Neural progenitor cell (in vitro differentiated cells): ENCODE data around the gene UNC119B. TPM values are rescaled to one million over a fixed set of nuclear protein-coding genes. Genes with fewer than 3 reads are reported as not detected.
A peak's percentile ranks its signal among the peaks of the same experiment; 100 is the strongest.

ENCODE experiments used
- DNase-seq: peaks from one replicate; pipeline ENCODE4 v3.0.0-alpha.2; 2016; ENCODE audit warnings: low spot score
- H2AFZ ChIP-seq: fragments of 200-600 bp; sonication (generic); replicated peaks from 2 replicates; pipeline ENCODE4 v1.6.1; 2016; ENCODE audit warnings: antibody characterized with exemption
- H3F3A ChIP-seq: fragments of 200-600 bp; sonication (generic); 2 replicates; pipeline ENCODE4 v1.6.1; 2016; ENCODE audit warnings: antibody characterized with exemption, low read depth
- H3K27ac ChIP-seq: fragments of 200-600 bp; sonication (generic); 2 replicates; pipeline ENCODE4 v1.5.1; 2016; ENCODE audit warnings: mild to moderate bottlenecking
- H3K27me3 ChIP-seq: fragments of 200-600 bp; sonication (generic); 2 replicates; pipeline ENCODE4 v1.6.1; 2016; ENCODE audit warnings: mild to moderate bottlenecking, moderate library complexity
- H3K36me3 ChIP-seq: fragments of 200-600 bp; sonication (generic); 2 replicates; pipeline ENCODE4 v1.5.1; 2016
- H3K4me1 ChIP-seq: fragments of 200-600 bp; sonication (generic); 2 replicates; pipeline ENCODE4 v1.6.1; 2016; ENCODE audit warnings: mixed run types
- H3K4me2 ChIP-seq: fragments of 200-600 bp; sonication (generic); 2 replicates; pipeline ENCODE4 v1.6.1; 2016
- H3K4me3 ChIP-seq: fragments of 200-600 bp; sonication (generic); 2 replicates; pipeline ENCODE4 v1.5.1; 2016
- H3K79me2 ChIP-seq: fragments of 200-600 bp; sonication (generic); 2 replicates; pipeline ENCODE4 v1.6.1; 2016; ENCODE audit warnings: low read depth
- H3K9ac ChIP-seq: fragments of 200-600 bp; sonication (generic); 2 replicates; pipeline ENCODE4 v1.6.1; 2016
- H3K9me3 ChIP-seq: fragments of 200-600 bp; sonication (generic); 2 replicates; pipeline ENCODE4 v1.5.1; 2016; ENCODE audit warnings: low read depth
- H4K20me1 ChIP-seq: fragments of 200-600 bp; sonication (generic); 2 replicates; pipeline ENCODE4 v1.6.1; 2016; ENCODE audit warnings: low read depth
- H3K27ac Mint-ChIP-seq: 3 replicates; pipeline ENCODE4 v1.8.0; 2021; ENCODE audit warnings: mixed read lengths
- H3K27me3 Mint-ChIP-seq: 2 replicates; pipeline ENCODE4 v1.8.0; 2022; ENCODE audit warnings: low read depth, mild to moderate bottlenecking, inconsistent platforms, moderate library complexity, mixed read lengths; ENCODE audit not compliant: insufficient read depth
- H3K36me3 Mint-ChIP-seq: 3 replicates; pipeline ENCODE4 v1.8.0; 2021; ENCODE audit warnings: mixed read lengths
- H3K4me1 Mint-ChIP-seq: 3 replicates; pipeline ENCODE4 v1.8.0; 2021; ENCODE audit warnings: mixed read lengths
- H3K4me3 Mint-ChIP-seq: 3 replicates; pipeline ENCODE4 v1.8.0; 2021; ENCODE audit warnings: mild to moderate bottlenecking, moderate library complexity, mixed read lengths
- H3K9me3 Mint-ChIP-seq: 3 replicates; pipeline ENCODE4 v1.8.0; 2020; ENCODE audit warnings: mixed read lengths
- CTCF ChIP-seq: fragments of 200-600 bp; sonication (generic); IDR thresholded peaks from 2 replicates; pipeline ENCODE4 v1.5.1; 2017; ENCODE audit warnings: antibody characterized with exemption, mild to moderate bottlenecking
- EZH2 ChIP-seq: fragments of 200-600 bp; sonication (generic); IDR thresholded peaks from 2 replicates; pipeline ENCODE4 v1.6.1; 2017; ENCODE audit warnings: antibody characterized with exemption, mild to moderate bottlenecking, moderate library complexity
- EZH2phosphoT487 ChIP-seq: fragments of 200-600 bp; sonication (generic); IDR thresholded peaks from 2 replicates; pipeline ENCODE4 v1.6.1; 2017; ENCODE audit warnings: antibody characterized with exemption
- total RNA-seq: library from RNA; depleted of rRNA; stranded (reverse); fragments of >200 nt; gene quantifications from 2 replicates; pipeline ENCODE4 v1.2.3, GENCODE V29; 2015; ENCODE audit warnings: low replicate concordance

UNC119B gene
- total RNA-seq, 1 donor from 2014 or later, result 58.9 TPM

- H3K27me3 ChIP-seq, result no peaks in the 10 kb centered on the region
- DNase-seq, result no peak
- no peaks in the 10 kb centered on the region for H3K36me3 ChIP-seq
- Mint-ChIP-seq H3K36me3 (no peaks in the 10 kb centered on the region), H3K9me3 (peaks cover 8% of the 10 kb centered on the region), H3K4me1 (peaks cover 8% of the 10 kb centered on the region), H3K27me3 (peaks cover 3% of the 10 kb centered on the region), H3K27ac (no peak overlapping the region), H3K4me3 (no peak overlapping the region)
- no peaks in the 10 kb centered on the region for H3F3A ChIP-seq
- H3K79me2 ChIP-seq, result no peaks in the 10 kb centered on the region
- H3K4me3 ChIP-seq, result no peak overlapping the region
- no peaks in the 10 kb centered on the region for H3K4me1 ChIP-seq
- H2AFZ ChIP-seq, result no peak overlapping the region
- no peak overlapping the region for H3K9ac ChIP-seq
- H3K9me3 ChIP-seq, result no peaks in the 10 kb centered on the region
- no peak overlapping the region for H3K4me2 ChIP-seq
- TF ChIP-seq CTCF, result no peak
- no peak for TF ChIP-seq EZH2
- no peak for TF ChIP-seq EZH2phosphoT487
- no peaks in the 10 kb centered on the region for H4K20me1 ChIP-seq
- no peak overlapping the region for H3K27ac ChIP-seq
Observed at GRCh38 chr12:120750806-120751205, 40.5 kb downstream of the UNC119B start.

- Mint-ChIP-seq H3K27me3 (peaks cover 3% of the 10 kb centered on the region), H3K4me1 (peaks cover 8% of the 10 kb centered on the region), H3K9me3 (peaks cover 8% of the 10 kb centered on the region), H3K27ac (peak overlapping the region; percentile 4), H3K4me3 (no peak overlapping the region), H3K36me3 (no peaks in the 10 kb centered on the region)
- Histone ChIP-seq H3K36me3 (no peaks in the 10 kb centered on the region), H3K9ac (no peak overlapping the region), H3F3A (no peaks in the 10 kb centered on the region), H2AFZ (no peak overlapping the region), H4K20me1 (no peaks in the 10 kb centered on the region), H3K27me3 (no peaks in the 10 kb centered on the region), H3K4me3 (no peak overlapping the region), H3K27ac (no peak overlapping the region), H3K79me2 (no peaks in the 10 kb centered on the region), H3K9me3 (no peaks in the 10 kb centered on the region), H3K4me2 (no peak overlapping the region), H3K4me1 (no peaks in the 10 kb centered on the region)
- DNase-seq, result no peak
- TF ChIP-seq EZH2phosphoT487, result no peak
- TF ChIP-seq EZH2, result no peak
Observed at GRCh38 chr12:120751389-120751788, 41.1 kb downstream of the UNC119B start.

GRCh38 chr12:120754792-120755191 is 44.5 kb downstream of the UNC119B start:
- no peaks in the 10 kb centered on the region for H3K9me3 ChIP-seq
- peaks cover 2% of the 10 kb centered on the region for H3K27me3 Mint-ChIP-seq
- no peaks in the 10 kb centered on the region for H3K27me3 ChIP-seq
- no peak overlapping the region for H2AFZ ChIP-seq
- no peak for DNase-seq
- no peak overlapping the region for H3K4me3 Mint-ChIP-seq
- no peaks in the 10 kb centered on the region for H4K20me1 ChIP-seq
- no peak overlapping the region for H3K4me2 ChIP-seq
- no peaks in the 10 kb centered on the region for H3K4me1 ChIP-seq
- no peaks in the 10 kb centered on the region for H3K4me1 Mint-ChIP-seq
- TF ChIP-seq EZH2phosphoT487, result no peak
- TF ChIP-seq CTCF, result no peak
- TF ChIP-seq EZH2, result no peak
- peaks cover 2% of the 10 kb centered on the region for H3K36me3 Mint-ChIP-seq
- peaks cover 8% of the 10 kb centered on the region for H3K9me3 Mint-ChIP-seq
- H3K36me3 ChIP-seq, result no peaks in the 10 kb centered on the region
- H3F3A ChIP-seq, result no peaks in the 10 kb centered on the region
- no peak overlapping the region for H3K9ac ChIP-seq
- no peaks in the 10 kb centered on the region for H3K79me2 ChIP-seq
- H3K4me3 ChIP-seq, result no peak overlapping the region
- no peak overlapping the region for H3K27ac ChIP-seq
- H3K27ac Mint-ChIP-seq, result no peak overlapping the region

- TF ChIP-seq CTCF (no peak), EZH2 (no peak), EZH2phosphoT487 (no peak)
- no peak overlapping the region for H2AFZ ChIP-seq
- DNase-seq, result no peak
- no peaks in the 10 kb centered on the region for H3K27me3 ChIP-seq
- H3K27ac ChIP-seq, result no peak overlapping the region
- Mint-ChIP-seq H3K36me3 (peaks cover 4% of the 10 kb centered on the region), H3K4me3 (no peak overlapping the region), H3K27ac (no peak overlapping the region), H3K4me1 (no peaks in the 10 kb centered on the region), H3K27me3 (no peaks in the 10 kb centered on the region), H3K9me3 (peaks cover 8% of the 10 kb centered on the region)
- no peak overlapping the region for H3K4me3 ChIP-seq
- H3K4me2 ChIP-seq, result no peak overlapping the region
- no peaks in the 10 kb centered on the region for H3K9me3 ChIP-seq
- no peak overlapping the region for H3K9ac ChIP-seq
- H4K20me1 ChIP-seq, result no peaks in the 10 kb centered on the region
- no peaks in the 10 kb centered on the region for H3F3A ChIP-seq
- no peaks in the 10 kb centered on the region for H3K4me1 ChIP-seq
- H3K36me3 ChIP-seq, result no peaks in the 10 kb centered on the region
- H3K79me2 ChIP-seq, result no peaks in the 10 kb centered on the region
Observed at GRCh38 chr12:120755269-120755668, 45.0 kb downstream of the UNC119B start.
